GM19035 (cell line): ENCODE data around the gene SEH1L.
"Not testable (repeated sequence)": the region's sequence is repeated elsewhere in the genome, so short reads cannot be mapped to it uniquely, and the experiment has no call there.

Experiments used
- ATAC-seq: cut with Tn5 transposase; IDR thresholded peaks from one replicate; pipeline ENCODE4 v1.9.1; 2021; ENCODE audit not compliant: unreplicated experiment

Gene SEH1L

DNA sequence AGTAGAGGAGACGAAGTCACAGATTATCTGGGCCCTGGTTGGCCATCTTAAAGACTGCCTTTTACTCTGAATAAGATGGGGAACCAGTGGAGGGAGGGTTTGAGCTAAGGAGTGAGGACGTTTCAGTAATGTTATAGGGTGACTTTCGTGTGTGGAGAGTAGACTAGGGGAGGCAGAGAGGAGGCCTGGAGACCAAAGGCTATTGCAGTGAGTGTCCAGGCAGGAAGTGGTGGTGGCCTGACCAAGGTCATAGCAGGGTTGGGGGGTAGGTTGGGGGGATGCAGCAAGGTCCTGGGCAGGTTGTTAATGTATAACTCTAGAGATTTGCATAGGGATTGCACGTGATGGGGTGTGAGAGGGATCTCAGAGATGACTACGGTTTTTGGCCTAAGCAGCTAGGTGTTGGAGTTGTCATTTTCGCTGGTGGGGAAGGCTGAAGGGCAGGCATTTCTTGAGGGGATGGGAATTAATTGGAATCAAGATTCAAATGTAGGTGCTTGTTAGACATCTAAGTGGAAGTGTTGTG is 48.2 kb downstream of the SEH1L start:
- ATAC-seq = no peak

DNA sequence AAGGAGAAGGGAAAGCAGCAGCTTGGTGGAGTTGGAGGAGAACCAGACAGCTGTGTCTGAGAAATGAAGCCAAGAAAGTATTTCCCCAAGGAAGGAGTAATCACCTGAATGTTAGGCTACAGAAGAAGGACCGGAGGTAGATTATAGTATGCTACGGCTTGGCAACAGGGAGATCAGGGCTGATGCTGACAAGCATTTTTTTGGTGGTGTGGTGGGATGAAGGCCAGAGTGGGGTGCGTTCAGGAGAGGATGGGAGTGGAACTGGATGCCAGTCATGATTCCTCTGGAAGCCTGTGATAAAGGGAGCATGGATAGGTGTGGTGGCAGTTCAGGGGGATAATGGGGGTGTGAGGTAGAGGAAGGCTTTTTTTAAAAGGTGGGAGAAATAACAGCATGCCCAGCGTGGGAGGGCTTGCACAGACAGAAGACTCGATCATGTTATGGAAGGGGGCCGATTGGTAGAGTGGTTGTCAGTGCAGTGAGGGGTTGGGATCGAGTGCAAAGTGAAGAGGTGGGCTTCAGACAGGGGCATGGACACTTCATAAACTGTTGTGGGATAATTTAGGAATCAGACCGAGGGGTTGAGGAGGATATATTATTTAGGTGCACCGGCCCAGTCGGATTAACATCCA is 49.0 kb downstream of the SEH1L start:
- no peak for ATAC-seq

GRCh38 chr18:12997330-12997729 is 49.5 kb downstream of the SEH1L start:
- not testable (repeated sequence) for ATAC-seq

GRCh38 chr18:12998332-12999060 is 50.7 kb downstream of the SEH1L start:
- ATAC-seq = no peak

DNA sequence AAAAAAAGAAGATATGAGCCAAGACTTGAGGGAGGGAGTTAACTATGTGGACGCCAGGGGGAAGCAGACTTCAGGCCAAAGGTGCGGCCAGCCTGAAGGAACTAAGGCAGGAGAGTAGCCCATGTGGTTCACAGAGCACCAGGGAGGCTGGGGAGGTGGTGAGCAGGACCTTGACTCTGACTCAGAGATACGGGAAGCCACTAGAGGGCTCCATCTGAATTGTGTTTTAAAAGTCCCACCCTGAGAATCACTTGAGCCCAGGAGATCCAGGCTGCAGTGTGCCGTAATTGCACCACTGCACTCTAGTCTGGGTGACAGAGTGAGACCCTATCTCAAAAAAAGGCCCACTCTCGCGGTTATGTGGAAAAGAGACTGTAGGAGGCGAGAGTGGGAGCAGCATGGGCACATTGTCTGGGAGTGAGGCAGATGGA is 55.7 kb downstream of the SEH1L start:
- no peak for ATAC-seq

DNA sequence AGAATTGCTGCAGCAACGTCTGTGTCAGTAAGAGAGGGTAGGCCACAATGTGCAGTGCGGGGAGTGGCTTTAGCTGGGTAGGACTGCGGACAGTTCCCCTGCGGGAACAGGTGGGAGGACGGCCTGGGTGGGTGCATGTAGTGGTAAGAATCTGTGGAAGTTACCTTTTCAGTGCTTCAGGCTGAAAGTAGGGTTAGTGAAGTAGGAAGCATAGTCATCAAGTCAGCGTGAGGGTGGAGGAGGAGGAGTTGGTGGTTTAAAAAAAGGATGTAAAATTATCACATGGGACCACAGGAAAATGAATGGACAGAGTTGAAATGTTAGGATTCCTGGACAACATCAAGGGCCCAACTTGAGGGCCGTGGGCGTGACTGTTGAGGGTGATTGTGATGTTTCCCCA is 56.6 kb downstream of the SEH1L start:
- no peak for ATAC-seq

- ATAC-seq = no peak
These were observed 57.5 kb downstream of the SEH1L start for GRCh38 chr18:13005289-13005688.

DNA sequence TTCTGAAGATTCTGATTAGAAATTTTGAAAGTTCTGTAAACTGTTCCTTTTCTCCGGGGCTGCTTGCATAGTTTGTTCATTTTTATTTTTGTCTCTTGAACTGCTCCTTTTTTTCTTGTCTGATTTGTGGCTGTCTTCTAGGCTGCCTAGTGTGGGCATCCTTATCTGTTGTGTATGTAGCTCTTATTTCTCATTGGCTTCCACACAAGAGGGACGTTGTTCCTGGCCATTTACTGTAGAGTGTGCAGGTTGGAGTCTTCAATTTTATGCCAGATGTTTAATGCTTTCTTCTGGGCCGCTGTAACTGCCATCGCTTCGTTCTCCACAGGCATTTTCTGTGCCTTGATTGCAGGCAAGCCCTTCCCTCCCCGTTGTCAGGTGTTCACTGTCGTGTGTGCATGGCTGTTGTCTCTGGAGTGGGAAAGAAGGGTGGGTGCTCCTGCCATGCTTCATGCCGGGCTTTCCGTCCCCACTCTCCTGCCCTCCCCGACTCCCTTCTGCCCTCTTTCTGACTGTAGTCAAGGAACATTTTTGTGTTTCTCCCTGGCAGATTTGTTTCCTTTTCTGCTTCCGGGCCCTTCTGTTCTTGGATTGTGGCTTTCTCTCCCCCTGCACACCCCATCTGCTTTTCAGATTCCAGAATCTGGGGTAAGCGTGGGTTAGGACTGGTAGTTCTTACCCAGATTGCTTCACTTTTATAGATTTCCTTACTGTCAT is 58.9 kb downstream of the SEH1L start:
- ATAC-seq = no peak

DNA sequence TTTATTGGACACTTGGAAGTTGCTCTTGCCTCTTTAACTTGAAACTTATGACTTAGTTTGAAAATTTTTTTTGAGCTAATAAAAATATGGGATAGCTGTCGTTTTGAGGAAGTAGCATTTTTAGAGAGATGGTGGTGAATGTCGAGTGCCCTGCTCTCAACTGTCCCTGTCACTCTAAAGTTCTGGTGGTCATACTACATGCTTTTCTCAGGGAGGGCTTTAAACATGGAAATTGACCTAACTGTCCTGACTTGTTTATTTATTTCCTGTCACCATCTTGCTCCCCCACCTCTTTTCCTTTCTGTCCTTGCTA is 59.4 kb downstream of the SEH1L start:
- no peak for ATAC-seq

DNA sequence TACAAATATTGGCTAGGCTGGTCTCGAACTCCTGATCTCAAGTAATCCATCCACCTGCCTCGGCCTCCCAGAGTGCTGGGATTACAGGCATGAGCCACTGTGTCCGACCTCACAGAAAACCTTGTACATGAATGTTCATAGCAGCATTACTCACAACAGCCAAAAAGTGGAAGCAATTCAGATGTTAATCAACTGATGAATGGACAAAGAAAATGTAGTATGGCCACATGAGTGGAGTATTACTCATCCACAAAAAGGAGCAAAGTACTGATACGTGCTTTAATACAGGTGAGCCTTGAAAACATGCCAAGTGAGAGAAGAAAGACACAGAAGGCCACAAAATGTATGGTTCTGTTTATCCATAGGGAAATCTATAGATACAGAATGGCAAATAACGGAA is 63.9 kb downstream of the SEH1L start:
- ATAC-seq = no peak

DNA sequence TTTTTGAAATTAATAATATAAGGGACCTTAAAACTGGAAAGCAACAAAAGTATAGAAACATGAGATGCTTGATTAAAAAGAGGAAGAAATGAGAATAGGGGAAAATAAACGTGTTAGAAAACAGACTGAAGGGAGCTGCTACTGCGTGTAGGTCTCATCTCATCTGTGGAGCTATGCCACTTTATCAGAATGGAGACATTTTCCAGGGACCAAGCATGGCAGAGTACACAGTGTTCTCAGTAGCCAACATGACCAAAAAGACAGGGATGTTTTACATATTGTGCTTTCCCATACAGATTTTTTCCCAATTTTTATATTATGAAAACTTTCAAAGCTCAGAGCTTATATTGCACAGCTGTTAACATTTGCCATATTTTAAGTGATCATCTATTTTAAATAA is 66.4 kb downstream of the SEH1L start:
- no peak for ATAC-seq

- no peak for ATAC-seq
These were observed 67.0 kb downstream of the SEH1L start for GRCh38 chr18:13014818-13015217.

DNA sequence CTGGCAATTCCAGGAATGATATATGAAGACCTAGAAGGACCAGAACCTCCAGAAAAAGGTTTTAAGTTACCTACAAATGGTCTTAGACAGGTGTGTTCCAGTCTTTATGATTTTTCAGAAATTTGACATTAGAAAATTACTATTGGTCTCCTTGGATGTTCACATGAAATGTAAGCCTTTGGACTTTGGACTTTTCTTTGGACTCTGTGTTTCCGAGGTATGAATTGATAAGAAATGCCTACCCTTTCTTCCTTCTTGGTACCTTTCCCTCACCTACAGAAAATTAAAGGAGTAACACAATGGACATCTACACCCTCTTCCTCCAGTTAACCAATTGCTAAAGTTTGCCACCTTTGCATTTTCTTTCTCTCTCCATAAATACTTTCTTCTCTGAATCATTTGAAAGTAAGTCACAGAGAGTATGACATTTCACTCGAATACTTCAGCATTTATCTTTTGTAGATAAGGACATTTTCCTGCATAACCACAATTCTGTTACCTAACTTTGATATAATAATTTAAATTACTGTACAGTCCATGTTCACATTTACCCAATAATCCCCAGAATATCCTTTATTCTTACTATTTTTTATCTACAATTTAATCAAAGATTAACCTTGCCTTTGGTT is 69.5 kb downstream of the SEH1L start:
- no peak for ATAC-seq

- ATAC-seq = no peak
These were observed 70.6 kb downstream of the SEH1L start for GRCh38 chr18:13018374-13018773.

DNA sequence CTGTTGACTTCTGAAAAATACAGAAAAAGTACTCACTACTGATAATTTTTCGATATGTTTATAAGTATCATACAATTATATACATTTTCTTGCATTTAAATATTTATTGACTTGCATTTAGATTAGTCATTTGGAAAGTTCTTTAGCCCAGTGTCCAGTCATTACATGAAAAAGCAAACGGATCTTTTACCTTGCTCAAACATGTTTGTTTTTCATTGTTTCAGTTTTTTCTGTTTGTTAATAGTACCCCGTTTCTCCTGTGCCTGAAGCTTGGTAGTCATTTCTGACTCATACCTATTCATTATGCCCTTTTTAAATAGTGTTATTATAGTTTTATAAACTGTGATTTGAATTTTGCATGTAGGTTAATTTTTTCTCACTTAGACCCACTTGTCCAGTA is 71.5 kb downstream of the SEH1L start:
- ATAC-seq = peak; percentile 62

DNA sequence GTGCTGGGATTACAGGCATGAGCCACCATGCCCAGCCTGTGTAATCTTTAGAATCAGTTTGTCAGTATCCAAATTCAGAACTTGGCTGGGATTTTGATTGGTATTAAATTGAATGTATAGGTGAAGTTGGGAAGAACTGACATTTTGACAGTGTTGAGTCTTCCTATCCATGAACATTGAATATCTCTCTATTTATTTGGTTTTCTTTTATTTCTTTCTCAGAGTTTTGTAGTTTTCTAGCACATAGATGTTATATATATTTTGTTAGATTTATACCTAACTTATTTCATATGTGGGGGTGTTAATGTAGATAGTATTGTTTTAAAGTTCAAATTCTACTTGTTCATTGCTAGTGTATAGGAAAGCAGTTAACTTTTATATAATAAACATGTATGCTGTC is 74.8 kb downstream of the SEH1L start:
- no peak for ATAC-seq

GRCh38 chr18:13025233-13025632 is 77.4 kb downstream of the SEH1L start:
- no peak for ATAC-seq

DNA sequence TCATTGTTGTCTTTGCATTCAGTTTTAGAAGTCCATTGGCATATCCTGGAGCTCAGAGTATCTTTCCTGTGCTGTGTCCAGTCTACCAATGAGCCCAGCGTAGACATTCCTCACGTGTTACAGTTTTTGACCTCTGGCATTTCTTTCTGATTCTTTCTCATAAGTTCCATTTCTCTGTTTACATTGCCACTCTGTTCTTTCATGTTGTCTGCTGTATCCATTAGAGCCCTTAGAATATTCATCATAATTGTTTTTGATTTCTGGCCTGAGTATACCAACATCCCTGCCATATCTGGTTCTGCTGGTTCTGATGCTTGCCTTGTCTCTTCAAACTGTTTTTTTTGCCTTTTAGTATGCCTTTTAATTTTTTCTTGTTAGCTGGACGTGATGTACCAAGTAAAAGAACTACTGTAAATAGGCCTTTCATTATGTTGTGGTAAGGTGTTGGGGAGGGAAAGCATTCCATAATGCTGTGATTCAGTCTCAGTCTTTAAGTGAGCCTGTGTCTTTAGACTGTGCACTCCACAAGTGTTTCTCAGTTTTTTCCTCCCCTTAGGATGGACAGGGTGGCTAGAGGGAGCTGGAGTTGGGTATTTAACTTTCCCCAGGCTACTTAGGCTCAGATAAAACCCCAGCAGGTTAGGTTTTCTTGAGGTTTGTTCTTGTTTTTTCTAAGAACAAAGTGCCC is 78.9 kb downstream of the SEH1L start:
- ATAC-seq = no peak

GRCh38 chr18:13028869-13029268 is 81.1 kb downstream of the SEH1L start:
- no peak for ATAC-seq

GRCh38 chr18:13032173-13032572 is 84.4 kb downstream of the SEH1L start:
- ATAC-seq = no peak
